Activated naive CD4-positive, alpha-beta T cell treated with anti-CD3 and anti-CD28 coated beads for 36 hours (primary cell): ENCODE data around the gene TSPAN5. TPM values are rescaled to one million over a fixed set of nuclear protein-coding genes. Genes with fewer than 3 reads are reported as not detected.

Source experiments
- CTCF ChIA-PET: fragments of 350-600 bp; sonication (Branson Sonifier 250); formaldehyde crosslinking; loops from one replicate; lab custom pipeline; 2021; ENCODE audit warnings: antibody characterized with exemption; lab: Charles Lee
- DNase-seq: peaks from one replicate; pipeline ENCODE4 v3.0.0-alpha.2; 2020
- H3K27ac Mint-ChIP-seq: one replicate; pipeline ENCODE4 v1.8.0; 2021; ENCODE audit warnings: mild to moderate bottlenecking, mixed read lengths
- H3K27me3 Mint-ChIP-seq: one replicate; pipeline ENCODE4 v1.8.0; 2021; ENCODE audit warnings: low read depth, mixed read lengths
- H3K36me3 Mint-ChIP-seq: one replicate; pipeline ENCODE4 v1.8.0; 2021; ENCODE audit warnings: low read depth, mixed read lengths
- H3K4me1 Mint-ChIP-seq: one replicate; pipeline ENCODE4 v1.8.0; 2021; ENCODE audit warnings: low read depth, mixed read lengths
- H3K4me3 Mint-ChIP-seq: one replicate; pipeline ENCODE4 v1.8.0; 2021; ENCODE audit warnings: mild to moderate bottlenecking, moderate library complexity, mixed read lengths
- H3K9me3 Mint-ChIP-seq: one replicate; pipeline ENCODE4 v1.8.0; 2021; ENCODE audit warnings: mixed read lengths
- intact Hi-C: fragments of 100-400 bp; cut with micrococcal nuclease; formaldehyde crosslinking; loops from one replicate; pipeline ENCODE4 v1.15.1; 2023
- total RNA-seq, 2 experiments: library from RNA; stranded (reverse); gene quantifications; one replicate each; pipeline ENCODE4 v1.2.3, GENCODE V29; 2021

Gene TSPAN5
- total RNA-seq, 2 experiments from 2014 or later = 12.5 to 13.1 TPM

DNA sequence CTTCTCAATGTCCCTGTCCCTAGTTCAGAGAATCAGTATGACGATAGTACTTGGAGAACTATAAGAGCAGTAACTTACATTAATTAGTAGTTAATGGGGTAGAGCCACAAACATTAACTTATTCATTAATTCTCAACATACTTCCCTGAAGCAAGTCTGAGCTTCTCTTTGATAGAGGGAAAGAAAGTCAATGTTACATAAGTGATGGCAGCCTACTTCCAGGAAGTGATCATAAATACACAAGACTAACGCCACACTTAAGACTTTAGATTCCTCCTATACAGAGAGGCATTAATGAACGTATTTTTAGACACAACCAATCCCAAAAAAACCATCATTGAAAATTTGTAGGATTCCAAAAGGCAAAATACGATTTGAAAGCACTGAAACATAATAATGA, 33.8 kb downstream of the TSPAN5 start:
- Mint-ChIP-seq H3K4me3 (no peak overlapping the region), H3K4me1 (peaks cover 49% of the 10 kb centered on the region), H3K27ac (no peak overlapping the region), H3K27me3 (no peaks in the 10 kb centered on the region), H3K9me3 (no peaks in the 10 kb centered on the region), H3K36me3 (no peaks in the 10 kb centered on the region)
- intact Hi-C loops = loop anchor here (2.0 kb wide), 1 partner anchor 22 kb away; no protein-coding TSS in a partner anchor
- CTCF ChIA-PET = no interaction called here
- DNase-seq = no peak

DNA sequence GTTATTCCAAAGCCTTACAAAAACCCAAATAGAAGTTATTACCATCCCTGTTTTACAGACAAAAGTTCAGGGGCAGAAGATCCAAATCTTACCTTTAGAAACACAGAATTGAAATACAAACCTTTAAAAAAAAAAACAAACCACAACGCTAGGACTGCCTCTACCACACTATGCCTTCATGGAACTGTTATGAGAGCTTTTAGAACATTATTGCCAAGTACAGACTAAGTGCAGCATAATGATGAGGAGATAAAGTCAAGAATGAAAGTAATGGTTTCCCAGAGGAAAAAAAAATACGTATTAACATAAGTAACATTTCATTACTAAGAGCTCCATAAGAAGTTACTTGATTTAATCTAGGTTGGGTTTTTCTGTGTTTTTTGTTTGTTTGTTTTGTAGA, 34.3 kb downstream of the TSPAN5 start:
- intact Hi-C loops = loop anchor here (2.0 kb wide), 1 partner anchor 21 kb away; no protein-coding TSS in a partner anchor
- CTCF ChIA-PET = no interaction called here
- Mint-ChIP-seq H3K27ac (no peak overlapping the region), H3K36me3 (no peaks in the 10 kb centered on the region), H3K9me3 (no peaks in the 10 kb centered on the region), H3K27me3 (no peaks in the 10 kb centered on the region), H3K4me3 (no peak overlapping the region), H3K4me1 (peaks cover 49% of the 10 kb centered on the region)
- no peak for DNase-seq

DNA sequence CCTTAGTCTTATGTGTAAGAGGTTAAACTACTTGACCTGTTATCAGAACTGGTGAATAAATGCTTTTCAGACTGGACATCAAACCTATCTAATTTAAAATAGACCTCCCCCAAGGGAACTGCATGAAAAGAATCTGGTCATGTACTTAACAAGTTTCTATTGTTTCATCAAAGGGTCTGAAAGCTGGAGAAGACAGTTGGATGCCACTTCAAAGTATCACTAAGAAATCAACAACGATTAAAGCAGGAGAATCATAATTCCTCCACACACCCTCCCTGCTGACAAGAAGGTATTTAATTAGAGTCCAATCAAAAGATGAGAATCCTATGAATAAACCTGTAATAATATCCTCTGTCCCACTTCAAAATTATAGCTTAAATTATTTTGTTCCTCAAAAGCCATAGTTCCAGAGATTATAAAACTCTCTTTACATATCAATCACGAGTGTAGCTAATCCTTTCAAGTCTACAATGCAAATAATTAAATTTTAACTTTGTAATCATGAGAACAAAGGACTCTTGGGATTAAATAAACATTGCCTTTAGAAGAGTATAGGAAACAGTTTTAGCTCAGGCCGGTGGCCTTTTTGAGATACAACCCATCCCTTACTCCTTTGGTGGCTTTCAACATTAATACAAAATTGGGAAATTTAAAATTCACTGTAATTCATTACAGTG, 35.1 kb downstream of the TSPAN5 start:
- DNase-seq = no peak
- Mint-ChIP-seq H3K36me3 (no peaks in the 10 kb centered on the region), H3K27me3 (no peaks in the 10 kb centered on the region), H3K4me3 (no peak overlapping the region), H3K27ac (no peak overlapping the region), H3K4me1 (peaks cover 49% of the 10 kb centered on the region), H3K9me3 (no peaks in the 10 kb centered on the region)
- intact Hi-C loops = loop anchor here (1.0 kb wide), 1 partner anchor 32 kb away; no protein-coding TSS in a partner anchor
- CTCF ChIA-PET = interaction anchor here (0.7 kb wide), 1 partner anchor 93 kb away, joined by 3 read pairs; no protein-coding TSS in a partner anchor

DNA sequence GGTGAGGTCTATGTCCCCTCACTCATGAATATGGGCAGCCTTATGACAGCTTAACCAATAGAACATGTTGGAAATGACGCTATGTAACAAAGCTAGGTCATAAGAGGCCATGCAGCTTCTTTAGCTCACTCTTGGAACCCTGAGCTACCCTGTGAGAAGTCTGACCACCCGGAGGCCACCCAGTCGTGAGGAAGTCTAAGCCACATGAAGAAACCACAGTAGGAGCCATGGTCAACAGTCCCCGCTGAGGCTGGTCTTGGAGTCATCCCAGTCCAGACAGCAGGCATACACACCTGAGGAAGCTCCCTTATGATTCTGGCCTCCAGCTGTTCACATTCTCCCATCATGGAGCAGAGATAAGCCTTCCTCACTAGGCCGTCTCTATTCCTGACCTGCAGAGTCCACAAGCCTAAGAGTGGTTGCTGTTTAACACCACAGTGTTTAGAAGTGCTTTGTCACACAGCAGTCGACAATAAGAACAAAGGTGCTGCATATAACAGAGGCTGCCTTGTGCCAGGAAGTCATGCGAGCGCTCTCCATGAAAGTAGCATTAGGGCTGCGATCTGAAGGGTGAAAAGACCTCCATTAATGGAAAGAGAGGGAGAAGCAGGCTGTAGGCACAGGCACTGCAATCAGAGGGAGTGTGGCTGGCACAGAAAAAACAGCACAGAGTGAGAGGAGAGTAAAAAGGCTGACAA, 38.2 kb downstream of the TSPAN5 start:
- Mint-ChIP-seq H3K9me3 (no peaks in the 10 kb centered on the region), H3K4me3 (no peak overlapping the region), H3K4me1 (peaks cover 27% of the 10 kb centered on the region), H3K36me3 (no peaks in the 10 kb centered on the region), H3K27me3 (no peaks in the 10 kb centered on the region), H3K27ac (no peak overlapping the region)
- DNase-seq = no peak
- intact Hi-C loops = no loop called here
- CTCF ChIA-PET = no interaction called here

DNA sequence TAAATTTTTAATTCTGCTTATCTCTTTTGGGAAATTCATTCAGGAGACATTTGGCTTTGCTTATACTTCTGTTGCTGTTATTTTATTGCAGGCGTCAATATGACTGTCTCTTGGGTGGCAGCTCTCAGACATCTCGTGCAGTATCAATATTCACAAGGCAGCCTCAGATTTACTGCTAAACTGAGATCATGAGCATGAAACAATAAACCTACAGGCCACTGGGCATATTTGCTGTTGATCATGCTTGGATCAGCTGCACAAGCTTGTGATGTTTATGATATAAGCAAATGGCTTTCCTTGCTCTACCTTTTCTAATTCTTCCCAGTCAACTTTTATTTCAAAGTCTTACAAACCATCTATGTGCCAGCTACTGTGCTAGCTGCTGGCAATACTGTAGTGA, 39.2 kb downstream of the TSPAN5 start:
- Mint-ChIP-seq H3K27ac (no peak overlapping the region), H3K4me3 (no peak overlapping the region), H3K36me3 (no peaks in the 10 kb centered on the region), H3K4me1 (peaks cover 18% of the 10 kb centered on the region), H3K27me3 (no peaks in the 10 kb centered on the region), H3K9me3 (no peaks in the 10 kb centered on the region)
- intact Hi-C loops = no loop called here
- CTCF ChIA-PET = no interaction called here
- no peak for DNase-seq

DNA sequence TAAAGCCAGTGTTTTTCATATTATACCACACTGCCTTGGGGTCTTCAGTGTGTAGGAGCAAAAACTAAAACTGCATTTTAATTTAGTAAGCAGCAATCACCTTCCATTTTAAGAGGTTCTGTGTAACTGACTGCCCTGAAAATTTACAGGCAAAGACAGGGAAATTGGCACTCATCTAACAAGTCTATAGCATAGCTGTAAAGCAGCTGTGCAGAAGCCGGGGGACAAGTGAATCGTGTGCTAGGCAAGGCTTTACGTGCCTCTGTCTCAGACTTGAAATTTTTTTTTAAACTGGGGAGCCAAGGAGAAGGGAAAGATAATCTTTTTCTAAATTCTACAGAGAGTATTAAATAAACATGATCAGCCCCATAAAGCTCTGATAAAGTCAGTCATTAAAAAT, 39.7 kb downstream of the TSPAN5 start:
- CTCF ChIA-PET = no interaction called here

DNA sequence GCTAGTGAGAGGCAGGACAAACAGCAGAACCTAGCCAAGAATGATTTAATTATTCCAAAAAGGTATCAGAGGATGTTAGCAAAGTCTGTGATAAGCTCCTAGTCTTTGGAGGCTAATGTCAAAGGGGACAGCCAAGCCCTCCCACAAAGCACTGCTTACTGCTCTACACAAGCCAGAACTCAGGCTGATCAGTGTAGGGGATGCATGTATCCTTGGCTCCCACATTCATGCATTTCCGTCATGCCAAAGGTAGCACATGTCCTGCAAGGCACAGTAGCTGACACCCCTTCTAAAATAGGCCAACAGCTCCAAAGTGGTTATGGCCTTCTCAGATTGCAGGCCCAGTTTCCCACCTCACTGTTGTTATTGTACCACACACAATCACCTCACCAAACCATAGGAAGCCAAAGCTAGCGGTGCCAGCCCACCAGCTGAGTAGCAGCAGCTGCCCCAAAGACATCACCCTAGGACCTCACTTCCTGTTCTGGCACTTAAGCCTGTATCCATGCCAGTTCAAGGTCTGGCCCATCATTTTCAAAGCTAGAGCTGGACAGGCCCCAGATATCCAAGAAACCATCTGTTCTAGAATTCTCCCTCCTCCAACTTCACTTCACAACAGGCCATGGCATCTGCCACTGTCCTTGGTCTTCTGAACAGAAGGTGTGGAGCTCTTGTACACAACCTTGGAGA, 40.9 kb downstream of the TSPAN5 start:
- peaks cover 19% of the 10 kb centered on the region for H3K4me1 Mint-ChIP-seq
- H3K27me3 Mint-ChIP-seq = no peaks in the 10 kb centered on the region
- CTCF ChIA-PET = interaction anchor here (0.5 kb wide), 1 partner anchor 311 kb away, joined by 3 read pairs; no protein-coding TSS in a partner anchor
- DNase-seq = no peak
- H3K36me3 Mint-ChIP-seq = no peaks in the 10 kb centered on the region
- H3K9me3 Mint-ChIP-seq = no peaks in the 10 kb centered on the region
- intact Hi-C loops = no loop called here
- H3K27ac Mint-ChIP-seq = no peak overlapping the region
- no peak overlapping the region for H3K4me3 Mint-ChIP-seq

More for the DNA sequence above, 39.7 kb downstream of the TSPAN5 start:
- no peak for DNase-seq
- Mint-ChIP-seq H3K4me3 (no peak overlapping the region), H3K4me1 (peaks cover 17% of the 10 kb centered on the region), H3K27ac (no peak overlapping the region), H3K9me3 (no peaks in the 10 kb centered on the region), H3K36me3 (no peaks in the 10 kb centered on the region), H3K27me3 (no peaks in the 10 kb centered on the region)
- intact Hi-C loops = no loop called here

DNA sequence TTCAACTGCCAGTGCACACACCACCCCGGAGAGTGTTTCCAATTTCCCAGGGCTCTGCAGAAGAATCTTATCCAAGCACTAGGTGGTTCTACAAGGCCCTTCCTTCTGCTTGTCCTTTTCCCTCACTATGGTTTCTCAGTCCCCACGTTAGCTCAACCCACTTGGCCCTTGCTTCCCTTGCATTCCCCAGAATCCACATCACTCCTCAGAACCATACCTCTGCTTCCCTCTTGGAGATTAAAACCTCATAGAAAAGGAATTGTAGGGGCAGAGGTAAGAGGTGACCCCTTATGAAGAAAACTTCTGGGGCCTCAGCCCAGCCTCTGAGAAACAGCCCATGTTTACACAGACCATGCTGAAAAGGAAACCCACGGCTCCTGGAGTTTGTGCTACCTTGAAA, 42.4 kb downstream of the TSPAN5 start:
- intact Hi-C loops = no loop called here
- Mint-ChIP-seq H3K4me1 (peaks cover 23% of the 10 kb centered on the region), H3K27me3 (no peaks in the 10 kb centered on the region), H3K9me3 (no peaks in the 10 kb centered on the region), H3K27ac (no peak overlapping the region), H3K4me3 (no peak overlapping the region), H3K36me3 (no peaks in the 10 kb centered on the region)
- DNase-seq = no peak
- CTCF ChIA-PET = interaction anchor here (1.4 kb wide), 1 partner anchor 13 kb away, joined by 4 read pairs; no protein-coding TSS in a partner anchor

DNA sequence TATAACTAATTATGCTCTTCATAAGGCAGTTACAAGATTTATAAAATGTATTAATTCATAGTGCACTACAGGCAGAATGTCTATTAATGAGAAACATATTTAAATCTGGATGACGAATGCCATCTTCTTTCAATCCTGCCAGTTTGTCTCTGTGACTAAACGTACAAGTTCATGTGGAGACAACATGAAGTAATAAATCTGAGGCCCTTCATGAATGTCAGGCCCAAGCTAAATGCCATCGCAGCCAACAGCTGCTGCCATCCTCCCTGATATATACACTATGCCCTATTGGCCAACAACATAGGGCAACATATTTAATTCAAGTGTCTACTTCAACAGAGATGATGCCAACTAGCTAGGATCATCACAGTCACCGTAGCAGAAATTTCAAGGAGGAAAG, 43.7 kb downstream of the TSPAN5 start:
- CTCF ChIA-PET = no interaction called here
- intact Hi-C loops = no loop called here
- Mint-ChIP-seq H3K4me1 (peaks cover 25% of the 10 kb centered on the region), H3K4me3 (no peak overlapping the region), H3K9me3 (no peaks in the 10 kb centered on the region), H3K36me3 (no peaks in the 10 kb centered on the region), H3K27ac (no peak overlapping the region), H3K27me3 (no peaks in the 10 kb centered on the region)
- no peak for DNase-seq

DNA sequence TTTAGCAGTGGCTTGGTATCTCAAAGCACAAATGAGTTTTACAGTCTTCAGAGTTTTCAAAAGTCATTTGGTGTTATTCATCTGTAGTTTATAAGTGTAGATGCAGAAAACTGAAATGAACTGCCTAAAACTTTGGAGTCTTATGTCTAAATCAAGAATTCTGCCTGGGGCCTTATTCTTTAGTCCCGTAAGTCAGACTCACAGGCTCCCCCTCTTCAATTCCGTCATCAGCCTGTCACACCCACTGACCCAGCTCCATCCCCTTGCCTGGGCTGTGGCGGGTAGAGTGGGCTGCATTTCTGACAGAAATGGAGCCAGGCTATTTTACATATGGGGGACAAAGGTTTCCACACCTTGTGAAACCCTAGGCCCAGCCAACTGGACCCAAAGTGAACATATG, 44.3 kb downstream of the TSPAN5 start:
- Mint-ChIP-seq H3K27me3 (no peaks in the 10 kb centered on the region), H3K4me1 (peaks cover 29% of the 10 kb centered on the region), H3K4me3 (no peak overlapping the region), H3K36me3 (no peaks in the 10 kb centered on the region), H3K9me3 (no peaks in the 10 kb centered on the region), H3K27ac (no peak overlapping the region)
- intact Hi-C loops = no loop called here
- CTCF ChIA-PET = interaction anchor here (1.0 kb wide), 1 partner anchor 42 kb away, joined by 3 read pairs; no protein-coding TSS in a partner anchor
- DNase-seq = no peak

DNA sequence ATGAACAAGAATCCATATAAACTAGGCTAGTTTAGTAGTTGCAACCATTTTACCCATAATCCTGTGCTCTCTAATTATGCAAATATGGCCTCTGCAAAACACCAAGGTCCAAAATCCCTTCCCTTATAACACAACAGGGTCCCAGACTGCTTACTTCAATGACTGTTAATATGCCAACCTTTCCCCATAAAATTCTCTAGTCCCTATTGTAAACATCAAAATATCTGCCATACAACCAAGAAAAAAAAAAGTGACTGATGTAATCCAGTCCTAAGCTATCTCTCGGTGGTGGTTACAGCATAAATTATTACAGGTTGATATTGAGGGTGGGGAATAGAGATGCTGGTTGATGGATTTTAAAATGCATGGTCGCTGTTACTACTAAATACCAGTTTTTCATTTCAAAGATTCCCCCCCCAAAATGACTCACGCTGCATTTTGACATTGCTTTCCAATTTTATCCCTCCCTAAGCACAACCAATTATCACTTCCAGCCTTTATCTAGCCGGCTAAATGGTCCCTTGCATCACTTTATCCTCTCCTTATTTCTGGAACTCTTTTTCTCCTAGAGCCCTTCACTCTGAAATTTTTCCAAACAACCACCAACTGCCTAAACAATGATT, 44.8 kb downstream of the TSPAN5 start:
- Mint-ChIP-seq H3K36me3 (no peaks in the 10 kb centered on the region), H3K9me3 (no peaks in the 10 kb centered on the region), H3K27ac (no peak overlapping the region), H3K4me1 (peaks cover 35% of the 10 kb centered on the region), H3K4me3 (no peak overlapping the region), H3K27me3 (no peaks in the 10 kb centered on the region)
- CTCF ChIA-PET = interaction anchor here (1.0 kb wide), 1 partner anchor 42 kb away, joined by 3 read pairs; no protein-coding TSS in a partner anchor
- no peak for DNase-seq
- intact Hi-C loops = no loop called here
